IPS-18c (cell line): ENCODE measurements around the gene LONP2.
"Not testable (repeated sequence)": the region's sequence is repeated elsewhere in the genome, so short reads cannot be mapped to it uniquely, and the experiment has no call there.

Experiments
- H3K4me3 ChIP-seq: 2 replicates; pipeline ENCODE4 v1.7.0; 2013; ENCODE audit warnings: low read depth, mild to moderate bottlenecking, low read length, moderate library complexity; ENCODE audit not compliant: insufficient read depth
- H3K9me3 ChIP-seq: one replicate; pipeline ENCODE4 v1.6.1; 2013; ENCODE audit warnings: mild to moderate bottlenecking, low read length, moderate library complexity; ENCODE audit not compliant: control insufficient read depth, insufficient read depth

LONP2 gene

DNA sequence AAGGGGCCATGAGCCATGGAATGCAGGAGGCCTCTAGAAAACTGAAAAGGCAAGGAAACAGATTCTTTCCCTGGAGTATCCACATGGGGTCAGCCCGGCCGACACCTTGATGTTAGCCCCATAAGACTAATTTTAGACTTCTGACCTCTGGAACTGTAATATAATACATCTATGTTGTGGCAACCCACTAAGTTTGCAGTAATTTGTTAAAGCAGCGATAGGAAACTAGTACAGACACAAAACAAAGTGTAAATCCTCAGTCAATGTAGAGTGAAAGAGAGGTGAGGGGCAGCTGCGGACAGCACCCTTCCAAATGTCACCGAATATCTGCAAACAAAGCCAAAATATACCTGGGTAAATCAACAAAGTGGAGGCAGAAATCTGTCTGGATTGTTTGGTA, 148.3 kb downstream of the LONP2 start:
- Histone ChIP-seq H3K9me3 (no peaks in the 10 kb centered on the region), H3K4me3 (no peak overlapping the region)

DNA sequence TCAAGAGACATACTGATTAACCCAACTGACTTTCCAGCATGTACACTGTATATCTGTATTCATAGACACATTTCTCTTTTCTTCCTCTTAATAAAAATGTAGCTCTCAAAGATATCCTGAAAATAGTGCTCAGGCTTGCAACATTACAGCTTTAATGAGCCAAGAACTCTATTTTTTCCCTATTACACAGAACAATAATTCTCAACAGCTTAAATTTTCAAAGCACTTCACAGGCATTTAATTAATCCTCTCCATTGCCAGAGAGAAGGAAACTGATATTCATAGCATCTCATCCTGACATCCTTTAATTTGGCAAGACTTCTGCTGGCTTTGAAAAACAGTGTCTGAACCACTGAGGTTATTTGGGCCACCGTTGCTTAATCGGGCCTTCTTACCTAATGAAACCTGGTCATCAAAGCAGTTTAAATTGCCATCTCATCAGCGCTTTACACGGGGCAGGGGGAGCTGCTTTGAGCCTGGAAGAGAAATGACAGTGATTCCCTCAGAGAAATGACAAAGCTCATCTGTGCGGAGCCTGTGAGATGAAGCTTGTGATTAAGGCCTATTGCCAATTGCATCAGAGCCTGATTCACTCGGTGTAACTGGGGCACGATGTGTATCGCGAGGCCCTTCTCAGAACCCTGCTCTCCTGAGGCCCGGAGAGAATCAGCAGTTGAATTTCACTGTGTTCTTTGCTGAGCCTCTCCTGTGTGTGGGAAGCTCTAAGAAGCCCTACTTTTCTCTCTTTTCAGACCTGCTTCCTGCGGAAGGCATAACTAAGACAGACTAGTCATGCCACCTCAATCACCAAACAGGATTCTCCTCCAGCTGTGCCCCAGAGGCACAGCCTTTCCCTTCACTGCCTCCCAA, 149.6 kb downstream of the LONP2 start:
- no peaks in the 10 kb centered on the region for H3K9me3 ChIP-seq
- no peak overlapping the region for H3K4me3 ChIP-seq

DNA sequence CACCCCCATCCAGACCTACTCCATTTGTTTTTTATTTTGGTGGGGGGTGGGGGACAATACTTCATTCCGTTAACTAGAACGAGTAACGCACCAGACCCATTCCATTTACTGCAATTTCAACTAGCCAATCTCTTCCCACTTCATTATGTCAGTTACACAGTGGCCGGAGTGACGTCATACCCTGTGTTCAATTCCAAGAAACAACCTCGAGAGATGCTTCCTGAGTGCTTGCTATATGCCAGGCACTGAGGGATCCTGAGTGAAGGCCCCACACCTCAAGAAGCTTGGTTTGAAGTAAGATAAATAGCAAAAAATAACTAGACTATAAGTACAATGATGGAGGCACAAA, 150.2 kb downstream of the LONP2 start:
- Histone ChIP-seq H3K4me3 (no peak overlapping the region), H3K9me3 (no peaks in the 10 kb centered on the region)

DNA sequence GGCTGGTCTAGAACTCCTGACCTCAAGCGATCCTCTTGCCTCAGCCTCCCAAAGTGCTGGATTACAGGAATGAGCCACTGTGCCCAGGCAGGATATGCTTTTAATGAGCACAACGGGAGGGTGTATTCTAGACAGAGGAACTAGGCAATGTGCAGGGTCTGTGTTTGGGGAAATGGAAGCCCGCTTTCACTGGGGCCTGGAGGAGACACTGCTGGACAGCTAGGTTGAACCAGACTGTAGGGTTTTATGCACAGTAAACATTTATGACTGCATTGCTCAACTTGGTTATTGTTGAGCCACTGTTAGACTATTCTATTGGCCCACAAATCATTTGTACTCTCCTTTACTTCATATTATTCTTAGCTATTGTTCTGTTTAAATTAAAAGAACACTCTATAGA, 151.3 kb downstream of the LONP2 start:
- Histone ChIP-seq H3K4me3 (no peak overlapping the region), H3K9me3 (no peaks in the 10 kb centered on the region)

DNA sequence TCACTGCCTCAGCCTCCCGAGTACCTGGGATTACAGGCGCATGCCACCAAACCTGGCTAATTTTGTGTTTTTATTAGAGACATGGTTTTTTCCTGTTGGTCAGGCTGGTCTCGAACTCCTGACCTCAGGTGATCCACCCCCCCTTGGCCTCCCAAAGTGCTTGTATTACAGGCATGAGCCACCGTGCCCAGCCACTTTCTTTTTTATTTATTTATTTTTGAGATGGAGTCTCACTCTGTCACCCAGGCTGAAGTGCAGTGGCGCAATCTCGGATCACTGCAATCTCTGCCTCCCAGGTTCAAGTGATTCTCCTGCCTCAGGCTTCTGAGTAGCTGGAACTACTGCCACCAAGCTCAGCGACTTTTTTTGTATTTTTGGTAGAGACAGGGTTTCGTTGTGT, 158.4 kb downstream of the LONP2 start:
- H3K4me3 ChIP-seq, H3K9me3 ChIP-seq: not testable (repeated sequence)

DNA sequence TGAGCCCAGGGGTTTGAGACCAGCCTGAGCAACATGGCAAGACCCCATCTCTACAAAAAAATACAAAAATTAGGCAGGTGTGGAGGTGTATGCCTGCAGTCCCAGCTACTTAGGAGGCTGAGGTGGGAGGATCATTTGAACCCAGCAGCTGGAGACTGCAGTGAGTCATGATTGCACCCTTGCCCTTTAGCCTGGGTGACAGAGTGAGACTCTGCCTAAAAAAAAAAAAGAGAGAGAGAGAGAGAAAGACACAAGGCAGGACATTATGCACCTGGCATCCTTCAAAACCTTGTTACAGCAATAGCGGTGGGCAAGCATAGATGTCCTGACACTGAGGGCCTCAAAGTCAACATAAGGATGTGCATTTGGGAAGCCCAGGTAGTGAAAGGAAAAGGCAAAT, 161.1 kb downstream of the LONP2 start:
- Histone ChIP-seq H3K9me3 (no peaks in the 10 kb centered on the region), H3K4me3 (no peak overlapping the region)

DNA sequence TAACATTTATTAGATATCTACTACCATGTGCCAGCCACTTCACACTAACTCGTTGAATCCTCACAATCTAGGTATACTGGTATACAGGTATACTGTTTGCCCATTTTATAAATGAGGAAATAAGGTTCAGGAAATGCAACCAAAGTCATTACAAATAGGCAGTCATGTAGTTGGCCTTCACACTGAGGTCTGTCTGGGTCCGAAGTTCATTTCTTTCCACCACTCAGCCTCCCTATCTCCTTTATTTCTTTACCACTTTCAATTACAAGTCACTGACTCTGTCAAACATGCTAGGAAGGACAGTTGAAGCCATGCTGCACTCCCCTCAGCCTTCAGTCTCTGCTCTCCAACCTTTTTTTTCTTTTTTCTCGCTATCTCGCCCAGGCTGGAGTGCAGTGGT, 161.8 kb downstream of the LONP2 start:
- Histone ChIP-seq H3K4me3 (no peak overlapping the region), H3K9me3 (no peaks in the 10 kb centered on the region)
